Measurements from ENCODE around the gene PDE7B. TPM values are rescaled to one million over a fixed set of nuclear protein-coding genes. Genes with fewer than 3 reads are reported as not detected.

The PDE7B gene
- total RNA-seq, 1 donor from 2014 or later: 0.84 TPM

DNA sequence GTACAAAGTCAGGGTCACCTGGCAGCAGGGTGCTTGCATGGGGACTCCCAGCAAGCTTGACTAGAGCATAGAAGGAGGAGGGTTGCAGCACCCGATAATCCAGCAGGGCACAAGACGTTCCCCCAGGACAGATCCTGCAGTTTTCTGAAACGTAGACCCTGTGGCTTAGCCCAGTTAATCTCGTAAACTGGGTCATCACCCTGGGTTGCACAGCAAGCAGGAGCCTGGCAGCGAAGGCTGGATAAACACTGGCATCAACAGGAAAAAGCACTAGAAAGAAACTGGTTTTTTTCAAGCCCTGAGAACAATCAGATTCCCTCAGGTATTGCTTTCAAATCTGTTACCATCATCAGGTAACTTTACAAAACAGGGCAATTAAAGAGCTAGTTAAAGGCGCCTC lies 92.6 kb downstream of the PDE7B start:
- Histone ChIP-seq H3K27me3 (ENCODE audit: control insufficient read depth, insufficient read depth, low read length) (no peaks in the 10 kb centered on the region), H3K36me3 (ENCODE audit: control insufficient read depth, insufficient read depth, low read length) (no peaks in the 10 kb centered on the region), H3K4me3 (ENCODE audit: low read depth, low read length) (no peak overlapping the region)
- no peak for DNase-seq (ENCODE audit: low read depth)
- TF ChIP-seq, protein P1, sequence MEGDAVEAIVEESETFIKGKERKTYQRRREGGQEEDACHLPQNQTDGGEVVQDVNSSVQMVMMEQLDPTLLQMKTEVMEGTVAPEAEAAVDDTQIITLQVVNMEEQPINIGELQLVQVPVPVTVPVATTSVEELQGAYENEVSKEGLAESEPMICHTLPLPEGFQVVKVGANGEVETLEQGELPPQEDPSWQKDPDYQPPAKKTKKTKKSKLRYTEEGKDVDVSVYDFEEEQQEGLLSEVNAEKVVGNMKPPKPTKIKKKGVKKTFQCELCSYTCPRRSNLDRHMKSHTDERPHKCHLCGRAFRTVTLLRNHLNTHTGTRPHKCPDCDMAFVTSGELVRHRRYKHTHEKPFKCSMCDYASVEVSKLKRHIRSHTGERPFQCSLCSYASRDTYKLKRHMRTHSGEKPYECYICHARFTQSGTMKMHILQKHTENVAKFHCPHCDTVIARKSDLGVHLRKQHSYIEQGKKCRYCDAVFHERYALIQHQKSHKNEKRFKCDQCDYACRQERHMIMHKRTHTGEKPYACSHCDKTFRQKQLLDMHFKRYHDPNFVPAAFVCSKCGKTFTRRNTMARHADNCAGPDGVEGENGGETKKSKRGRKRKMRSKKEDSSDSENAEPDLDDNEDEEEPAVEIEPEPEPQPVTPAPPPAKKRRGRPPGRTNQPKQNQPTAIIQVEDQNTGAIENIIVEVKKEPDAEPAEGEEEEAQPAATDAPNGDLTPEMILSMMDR (IDR thresholded peaks at IDR 0.05; ENCODE audit: insufficient read depth, low read length, poor library complexity, severe bottlenecking): no peak

GRCh38 chr6:135946674-135947073 lies 95.2 kb downstream of the PDE7B start:
- H3K36me3 ChIP-seq (ENCODE audit: control insufficient read depth, insufficient read depth, low read length): no peaks in the 10 kb centered on the region
- no peak for DNase-seq (ENCODE audit: low read depth)
- no peak overlapping the region for H3K4me3 ChIP-seq (ENCODE audit: low read depth, low read length)
- TF ChIP-seq, protein P1 (IDR thresholded peaks at IDR 0.05; ENCODE audit: insufficient read depth, low read length, poor library complexity, severe bottlenecking): no peak
- H3K27me3 ChIP-seq (ENCODE audit: control insufficient read depth, insufficient read depth, low read length): no peaks in the 10 kb centered on the region

- Histone ChIP-seq H3K36me3 (ENCODE audit: control insufficient read depth, insufficient read depth, low read length) (no peaks in the 10 kb centered on the region), H3K27me3 (ENCODE audit: control insufficient read depth, insufficient read depth, low read length) (no peaks in the 10 kb centered on the region), H3K4me3 (ENCODE audit: low read depth, low read length) (no peak overlapping the region)
- DNase-seq (ENCODE audit: low read depth): no peak
- TF ChIP-seq, protein P1 (IDR thresholded peaks at IDR 0.05; ENCODE audit: insufficient read depth, low read length, poor library complexity, severe bottlenecking): no peak
Observed at GRCh38 chr6:135950669-135951068, 99.2 kb downstream of the PDE7B start.

DNA sequence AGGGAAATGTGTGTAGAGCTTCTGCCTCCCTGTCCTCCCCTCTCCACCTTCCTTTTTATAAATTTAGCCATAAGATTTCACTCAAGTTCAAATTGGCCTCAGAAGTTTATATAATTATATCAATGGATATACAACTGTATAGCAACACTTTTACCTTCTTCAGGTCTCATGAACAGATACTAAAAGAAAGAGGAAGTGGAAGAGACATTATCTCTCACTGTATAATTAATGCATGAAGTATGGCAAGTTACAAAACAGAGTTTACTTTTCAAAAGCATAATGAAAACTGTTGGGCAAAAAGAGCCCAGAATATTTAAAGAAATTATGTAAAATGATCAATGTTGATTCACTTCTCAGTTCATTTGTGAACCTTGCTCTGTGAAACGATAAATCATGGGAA lies 99.7 kb downstream of the PDE7B start:
- TF ChIP-seq, protein P1 (IDR thresholded peaks at IDR 0.05; ENCODE audit: insufficient read depth, low read length, poor library complexity, severe bottlenecking): no peak
- DNase-seq (ENCODE audit: low read depth): no peak
- Histone ChIP-seq H3K27me3 (ENCODE audit: control insufficient read depth, insufficient read depth, low read length) (no peaks in the 10 kb centered on the region), H3K4me3 (ENCODE audit: low read depth, low read length) (no peak overlapping the region), H3K36me3 (ENCODE audit: control insufficient read depth, insufficient read depth, low read length) (no peaks in the 10 kb centered on the region)

- DNase-seq (ENCODE audit: low read depth): no peak
Observed at GRCh38 chr6:135953818-135954217, 102.3 kb downstream of the PDE7B start.

GRCh38 chr6:135955099-135955498 lies 103.6 kb downstream of the PDE7B start:
- TF ChIP-seq, protein P1 (IDR thresholded peaks at IDR 0.05; ENCODE audit: insufficient read depth, low read length, poor library complexity, severe bottlenecking): no peak
- DNase-seq (ENCODE audit: low read depth): no peak
- Histone ChIP-seq H3K36me3 (ENCODE audit: control insufficient read depth, insufficient read depth, low read length) (no peaks in the 10 kb centered on the region), H3K4me3 (ENCODE audit: low read depth, low read length) (no peak overlapping the region), H3K27me3 (ENCODE audit: control insufficient read depth, insufficient read depth, low read length) (no peaks in the 10 kb centered on the region)

More at GRCh38 chr6:135953818-135954217, 102.3 kb downstream of the PDE7B start:
- no peaks in the 10 kb centered on the region for H3K27me3 ChIP-seq (ENCODE audit: control insufficient read depth, insufficient read depth, low read length)
- H3K36me3 ChIP-seq (ENCODE audit: control insufficient read depth, insufficient read depth, low read length): no peaks in the 10 kb centered on the region
- TF ChIP-seq, protein P1 (IDR thresholded peaks at IDR 0.05; ENCODE audit: insufficient read depth, low read length, poor library complexity, severe bottlenecking): no peak
- no peak overlapping the region for H3K4me3 ChIP-seq (ENCODE audit: low read depth, low read length)

All from kidney epithelial cell (primary cell).